ACHN (cell line): ENCODE measurements around the gene FBXW4.
"Not testable (repeated sequence)": the region's sequence is repeated elsewhere in the genome, so short reads cannot be mapped to it uniquely, and the experiment has no call there.

ENCODE experiments used
- DNase-seq: peaks from one replicate; pipeline ENCODE4 v3.0.0-alpha.2; 2015
- in situ Hi-C: cut with HindIII; loops from 2 replicates; pipeline ENCODE4 v1.10.0; 2017; ENCODE audit warnings: low sequenced_read_pairs, low pct_ligation_motif_present, low pct_unique_long_range_greater_than_20kb

FBXW4 gene

DNA sequence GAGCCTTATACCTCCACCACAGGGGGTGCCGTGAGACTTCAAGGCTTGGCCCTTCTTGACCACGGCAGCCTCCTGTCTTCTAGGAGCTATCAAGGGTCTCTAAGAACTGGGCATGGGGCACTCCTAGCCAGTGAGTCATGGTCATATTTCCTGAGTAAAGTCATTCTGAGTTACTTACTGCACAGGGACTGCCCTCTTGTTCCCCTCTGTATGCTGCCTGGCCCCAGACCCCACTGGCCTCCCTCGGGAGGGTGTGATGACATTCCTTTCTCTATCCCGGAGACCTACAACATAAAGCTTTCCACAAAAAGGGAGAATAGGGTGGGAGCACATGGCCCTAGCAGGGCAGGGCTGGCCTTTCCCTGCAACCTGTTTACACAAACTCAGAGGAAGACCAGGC, 85.5 kb downstream of the FBXW4 start:
- in situ Hi-C loops = no loop called here

GRCh38 chr10:101607124-101607523, 87.8 kb downstream of the FBXW4 start:
- in situ Hi-C loops = no loop called here

More for the DNA sequence above, 85.5 kb downstream of the FBXW4 start:
- no peak for DNase-seq

DNA sequence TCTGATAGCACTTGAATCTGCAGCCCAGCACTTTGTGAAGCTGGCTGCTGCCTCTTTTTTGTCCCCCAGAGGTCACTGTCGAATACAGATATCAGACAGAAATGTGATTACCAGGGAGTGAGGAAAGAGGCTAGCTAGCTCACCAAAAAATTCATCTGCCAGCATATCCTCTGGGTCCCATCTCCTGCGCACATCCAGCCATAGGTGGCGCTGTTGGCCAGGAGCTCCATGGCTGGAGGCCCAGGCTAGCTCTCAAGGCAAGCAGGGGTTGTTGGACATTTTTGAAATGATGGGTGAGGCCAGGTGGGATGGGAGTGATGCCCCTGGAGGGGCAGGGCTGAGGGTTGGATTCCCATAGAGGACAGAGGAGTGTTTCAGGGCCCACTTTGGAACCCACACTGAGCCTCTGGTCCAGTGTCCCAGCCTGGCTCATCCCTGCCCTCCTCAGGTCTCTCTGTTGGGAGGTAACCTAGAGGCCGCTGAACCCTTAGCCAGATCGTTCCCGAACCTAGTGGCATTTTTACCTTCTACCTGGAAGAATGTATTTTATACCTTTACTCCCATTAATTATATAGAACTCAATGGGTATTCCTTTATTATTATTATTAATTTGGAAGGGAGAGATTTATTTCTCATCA, 92.1 kb downstream of the FBXW4 start:
- peak; percentile 80 for DNase-seq
- in situ Hi-C loops = no loop called here

More at GRCh38 chr10:101607124-101607523, 87.8 kb downstream of the FBXW4 start:
- no peak for DNase-seq

DNA sequence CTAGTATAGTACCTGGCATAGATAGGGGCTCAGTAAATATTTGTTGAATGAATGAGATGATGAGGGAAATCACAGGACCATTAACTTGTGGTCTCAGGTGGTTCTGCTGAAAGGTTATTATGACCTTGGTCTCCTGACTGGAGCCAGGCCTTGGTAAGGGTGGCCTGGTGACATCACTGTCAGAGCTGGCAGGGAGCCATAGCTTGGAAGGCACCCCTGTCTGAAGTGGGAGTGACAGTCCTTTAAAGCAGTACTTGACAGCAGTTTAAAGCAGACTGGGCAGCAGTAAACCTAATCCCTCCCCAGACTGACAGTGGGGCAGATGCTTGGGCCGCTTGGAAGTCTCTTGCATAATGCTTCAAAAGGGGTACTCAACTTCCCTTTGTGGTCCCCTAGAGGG, 93.4 kb downstream of the FBXW4 start:
- DNase-seq = no peak
- in situ Hi-C loops = no loop called here

GRCh38 chr10:101597091-101597900, 97.7 kb downstream of the FBXW4 start:
- DNase-seq = no peak
- in situ Hi-C loops = no loop called here

DNA sequence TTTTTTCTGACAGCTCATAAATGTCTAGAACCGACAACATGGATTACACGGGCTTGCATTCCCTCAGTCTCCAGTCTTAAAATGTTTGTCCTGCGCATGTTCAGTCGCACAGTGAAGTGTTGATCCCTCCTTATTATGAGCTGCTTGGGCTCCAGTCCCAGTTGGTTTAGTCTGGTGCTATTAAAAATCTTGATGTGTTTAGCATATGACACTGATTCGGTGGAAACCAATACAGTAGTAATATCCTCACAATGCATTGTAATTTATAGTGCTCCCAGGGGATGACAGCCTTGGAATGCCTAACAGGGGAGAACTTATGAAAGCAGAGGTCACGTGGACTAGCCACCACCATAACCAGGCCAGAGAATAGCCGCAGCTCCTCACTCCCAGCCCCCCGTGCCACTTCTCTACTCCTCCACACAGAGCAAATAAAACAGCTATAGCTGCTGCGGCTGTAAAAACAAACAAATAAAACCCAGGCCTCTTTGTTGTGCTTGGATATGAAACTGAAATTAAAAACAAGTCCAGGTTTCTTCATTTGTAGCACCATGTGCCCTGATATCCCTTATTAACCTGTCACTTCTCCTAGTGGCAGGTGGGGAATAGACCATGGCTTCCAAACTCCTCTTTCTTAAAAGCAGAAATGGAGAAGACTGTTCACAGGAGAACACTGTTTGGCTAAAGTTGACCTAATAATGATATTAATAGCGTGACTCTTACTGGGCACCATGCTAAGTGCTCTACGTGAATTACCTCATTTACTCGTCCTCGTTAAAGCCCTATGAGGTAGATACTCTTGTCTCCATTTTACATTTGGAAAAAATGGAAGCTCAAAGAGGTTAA, 99.2 kb downstream of the FBXW4 start:
- no peak for DNase-seq
- in situ Hi-C loops = no loop called here

DNA sequence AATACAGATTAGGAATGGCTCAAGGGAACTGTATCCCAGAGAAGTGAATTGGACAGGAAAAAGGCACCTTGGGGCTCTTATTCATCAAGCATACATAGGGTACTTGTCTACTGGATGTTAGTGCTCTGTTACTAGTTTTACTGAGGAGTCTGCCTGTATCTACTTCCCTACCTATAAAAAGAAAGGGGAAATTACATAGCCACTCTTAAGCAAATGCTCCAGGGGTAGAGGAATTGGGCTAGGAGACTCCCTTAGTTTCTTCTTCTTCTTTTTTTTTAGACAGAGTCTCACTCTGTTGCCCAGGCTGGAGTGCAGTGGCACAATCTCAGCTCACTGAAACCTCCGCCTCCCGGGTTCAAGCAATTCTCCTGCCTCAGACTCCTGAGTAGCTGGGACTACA, 101.6 kb downstream of the FBXW4 start:
- DNase-seq, in situ Hi-C loops: not testable (repeated sequence)

- DNase-seq = peak; percentile 65
- in situ Hi-C loops = no loop called here
Observed at GRCh38 chr10:101588879-101589278, 106.1 kb downstream of the FBXW4 start.

GRCh38 chr10:101587725-101588653, 107.0 kb downstream of the FBXW4 start, which contains the start of the genes DPCD and POLL:
TSS of gene DPCD (plus strand) at chr10:101588321. CDS start at chr10:101588337, 16 bp downstream.
TSS of gene POLL (minus strand) at chr10:101588257. CDS start at chr10:101587360, 897 bp downstream.
- in situ Hi-C loops = no loop called here
- peak; percentile 97 for DNase-seq

- DNase-seq = no peak
- in situ Hi-C loops = no loop called here
Observed at GRCh38 chr10:101585841-101586240, 109.1 kb downstream of the FBXW4 start.

DNA sequence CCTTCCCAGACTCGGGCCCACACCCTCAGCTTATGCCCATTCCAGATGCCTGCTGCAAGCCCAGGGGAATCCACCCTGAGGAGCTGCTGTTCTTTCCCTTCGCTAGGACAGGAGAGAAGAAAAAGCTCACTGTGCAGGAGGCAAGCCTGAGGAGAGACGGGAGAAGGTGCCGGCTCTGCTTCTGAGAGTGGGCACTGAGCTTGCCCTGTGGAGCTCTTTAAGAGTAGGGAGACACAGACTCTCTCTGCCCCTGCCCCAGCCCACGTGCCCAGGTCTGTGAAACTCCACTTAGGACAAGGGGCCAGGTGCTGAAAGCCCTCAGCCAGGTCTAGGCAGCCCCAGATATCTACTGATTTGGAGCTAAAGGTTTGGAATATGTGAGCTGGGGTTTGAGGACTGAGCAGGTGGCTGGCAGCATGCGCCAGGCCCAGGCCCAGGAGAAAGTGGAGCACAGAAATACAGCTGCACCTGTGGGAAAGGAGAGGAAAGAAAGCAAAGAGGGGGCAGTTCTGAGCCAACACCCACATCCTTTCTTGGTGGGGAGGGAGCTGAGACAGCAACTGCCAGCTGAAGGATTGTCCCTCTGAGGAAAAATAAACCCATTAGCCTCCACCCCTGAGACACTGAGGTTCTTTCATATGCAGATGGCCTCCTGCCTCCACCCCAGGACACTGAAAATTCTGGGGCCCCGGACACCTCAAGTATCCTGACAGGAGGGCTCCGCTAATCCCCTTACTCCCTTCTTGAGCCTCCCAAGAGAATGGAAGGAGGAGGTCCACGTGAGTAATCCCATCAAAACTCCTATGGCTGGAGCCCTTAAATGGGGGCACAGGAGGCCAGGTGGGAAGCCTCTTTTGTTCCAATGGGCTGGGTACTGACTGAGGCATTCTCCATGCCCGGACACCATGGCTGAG, 114.2 kb downstream of the FBXW4 start:
- in situ Hi-C loops = no loop called here
- DNase-seq = no peak

- in situ Hi-C loops = no loop called here
- DNase-seq = no peak
Observed at GRCh38 chr10:101579516-101579870, 115.5 kb downstream of the FBXW4 start.

DNA sequence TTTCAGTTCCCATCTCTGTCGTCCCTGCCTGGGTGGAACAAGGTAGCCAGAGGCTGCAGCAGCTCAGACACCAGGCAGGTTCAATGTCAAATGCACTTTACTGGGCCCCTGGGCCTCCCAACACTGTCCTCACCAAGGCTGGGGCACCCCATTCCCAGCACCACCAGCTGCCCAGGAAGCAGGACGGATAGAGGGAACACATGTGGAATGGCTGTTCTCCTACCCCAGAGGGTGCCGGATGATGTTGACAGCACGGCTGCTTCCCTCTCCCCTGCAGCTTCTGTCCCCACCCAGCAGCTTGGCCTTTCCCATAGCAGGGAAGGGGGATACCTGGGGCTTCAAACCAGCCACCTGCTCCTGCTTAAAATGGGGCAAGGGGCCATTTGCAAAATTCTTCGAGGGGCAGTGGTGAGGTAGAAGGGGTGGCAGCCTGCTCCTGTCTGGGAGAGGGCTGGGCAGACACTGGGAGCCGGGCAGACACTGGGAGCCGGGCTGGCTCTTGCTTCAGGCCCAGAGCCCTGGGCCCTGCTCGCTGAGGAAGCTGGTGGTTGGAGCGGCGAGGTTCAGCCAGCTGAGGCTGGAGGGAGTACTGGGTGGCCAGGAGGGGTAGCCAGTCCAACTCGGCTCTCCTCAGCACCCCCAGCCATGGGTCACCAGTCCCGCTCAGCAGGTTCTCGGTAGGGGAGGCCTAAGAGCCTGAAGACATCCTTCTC, 116.0 kb downstream of the FBXW4 start:
- in situ Hi-C loops = no loop called here
- no peak for DNase-seq

GRCh38 chr10:101578192-101578591, 116.8 kb downstream of the FBXW4 start:
- in situ Hi-C loops = no loop called here
- no peak for DNase-seq

GRCh38 chr10:101577121-101577871, 117.7 kb downstream of the FBXW4 start:
- DNase-seq = no peak
- in situ Hi-C loops = no loop called here
